Chondrocyte (in vitro differentiated cells): ENCODE data around the gene CNOT4. TPM values are rescaled to one million over a fixed set of nuclear protein-coding genes. Genes with fewer than 3 reads are reported as not detected.

ENCODE experiments used
- DNase-seq: peaks from one replicate; pipeline ENCODE4 v3.0.0; 2021; ENCODE audit warnings: mixed read lengths, low spot score
- H3K27ac Mint-ChIP-seq: one replicate; pipeline ENCODE4 v1.8.0; 2021; ENCODE audit warnings: mild to moderate bottlenecking, moderate library complexity, mixed read lengths; ENCODE audit not compliant: unreplicated experiment
- H3K27me3 Mint-ChIP-seq: 2 replicates; pipeline ENCODE4 v1.8.0; 2021; ENCODE audit warnings: low read depth, mixed read lengths
- H3K36me3 Mint-ChIP-seq: 2 replicates; pipeline ENCODE4 v1.8.0; 2021; ENCODE audit warnings: low read depth, mixed read lengths
- H3K4me1 Mint-ChIP-seq: 2 replicates; pipeline ENCODE4 v1.8.0; 2021; ENCODE audit warnings: low read depth, mild to moderate bottlenecking, mixed read lengths
- H3K4me3 Mint-ChIP-seq: one replicate; pipeline ENCODE4 v1.8.0; 2021; ENCODE audit warnings: mild to moderate bottlenecking, moderate library complexity, mixed read lengths; ENCODE audit not compliant: unreplicated experiment
- H3K9me3 Mint-ChIP-seq: 2 replicates; pipeline ENCODE4 v1.8.0; 2021; ENCODE audit warnings: low read depth, mixed read lengths
- total RNA-seq: library from RNA; stranded (reverse); gene quantifications from 3 replicates; pipeline ENCODE4 v1.2.1, GENCODE V29; 2021
- TF ChIP-seq, protein P1 (sequence below): fragments of 200-600 bp; sonication (generic); IDR thresholded peaks from 2 replicates; pipeline ENCODE4 v1.5.0; 2021; ENCODE audit warnings: antibody characterized with exemption, mild to moderate bottlenecking, moderate library complexity

The CNOT4 gene
- total RNA-seq, 1 donor from 2014 or later, result 17.8 TPM

DNA sequence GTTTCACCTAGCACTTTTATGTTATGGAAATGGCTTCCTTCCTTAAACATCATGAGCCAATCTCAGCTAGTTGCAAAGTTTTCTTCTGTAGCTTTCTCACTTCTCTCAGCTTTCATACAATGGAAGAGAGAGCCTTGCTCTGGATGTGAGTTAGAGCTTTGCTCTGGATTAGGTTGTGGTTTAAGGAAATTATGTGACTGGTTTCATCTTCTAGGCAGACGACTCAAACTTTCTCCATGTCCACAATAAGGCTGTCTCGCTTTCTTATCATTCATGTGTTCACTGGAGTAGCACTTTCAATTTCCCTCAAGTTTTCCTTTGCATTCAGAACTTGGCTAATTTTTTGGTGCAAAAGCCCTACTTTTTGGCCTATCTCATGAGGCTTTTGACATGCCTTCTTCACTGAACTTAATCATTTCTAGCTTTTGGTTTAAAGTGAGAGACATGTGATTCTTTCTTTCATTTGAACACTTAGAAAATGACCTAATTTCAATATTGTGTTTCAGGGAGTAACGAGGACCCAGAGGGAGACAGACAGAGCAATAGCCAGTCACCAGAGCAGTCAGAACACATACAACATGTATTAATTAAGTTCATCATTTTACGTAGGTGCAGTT lies 49.8 kb downstream of the CNOT4 start:
- no peak for DNase-seq
- peaks cover 3% of the 10 kb centered on the region for H3K36me3 Mint-ChIP-seq
- H3K27me3 Mint-ChIP-seq, result no peaks in the 10 kb centered on the region

DNA sequence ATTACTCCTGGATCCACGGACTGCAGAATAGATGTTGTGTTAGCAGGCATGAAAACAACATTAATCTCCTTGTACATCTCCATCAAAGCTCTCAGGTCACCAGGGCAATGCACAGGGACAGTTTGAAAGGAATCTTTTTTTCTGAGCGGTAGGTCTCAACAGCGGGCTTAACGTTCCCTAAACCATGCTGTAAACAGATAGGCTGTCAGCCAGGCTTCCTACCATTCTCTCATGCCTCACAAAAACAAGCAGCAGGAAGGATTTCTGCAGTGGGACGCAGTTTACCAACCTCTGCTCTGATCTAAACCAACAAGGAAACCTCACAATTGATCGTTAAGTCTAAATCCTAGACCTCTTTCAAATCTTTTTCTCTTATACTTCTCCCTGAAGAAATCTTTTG lies 50.8 kb downstream of the CNOT4 start:
- TF ChIP-seq, protein P1, sequence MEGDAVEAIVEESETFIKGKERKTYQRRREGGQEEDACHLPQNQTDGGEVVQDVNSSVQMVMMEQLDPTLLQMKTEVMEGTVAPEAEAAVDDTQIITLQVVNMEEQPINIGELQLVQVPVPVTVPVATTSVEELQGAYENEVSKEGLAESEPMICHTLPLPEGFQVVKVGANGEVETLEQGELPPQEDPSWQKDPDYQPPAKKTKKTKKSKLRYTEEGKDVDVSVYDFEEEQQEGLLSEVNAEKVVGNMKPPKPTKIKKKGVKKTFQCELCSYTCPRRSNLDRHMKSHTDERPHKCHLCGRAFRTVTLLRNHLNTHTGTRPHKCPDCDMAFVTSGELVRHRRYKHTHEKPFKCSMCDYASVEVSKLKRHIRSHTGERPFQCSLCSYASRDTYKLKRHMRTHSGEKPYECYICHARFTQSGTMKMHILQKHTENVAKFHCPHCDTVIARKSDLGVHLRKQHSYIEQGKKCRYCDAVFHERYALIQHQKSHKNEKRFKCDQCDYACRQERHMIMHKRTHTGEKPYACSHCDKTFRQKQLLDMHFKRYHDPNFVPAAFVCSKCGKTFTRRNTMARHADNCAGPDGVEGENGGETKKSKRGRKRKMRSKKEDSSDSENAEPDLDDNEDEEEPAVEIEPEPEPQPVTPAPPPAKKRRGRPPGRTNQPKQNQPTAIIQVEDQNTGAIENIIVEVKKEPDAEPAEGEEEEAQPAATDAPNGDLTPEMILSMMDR, result no peak
- DNase-seq, result no peak
- H3K4me1 Mint-ChIP-seq, result no peaks in the 10 kb centered on the region
- H3K27me3 Mint-ChIP-seq, result no peaks in the 10 kb centered on the region
- no peak overlapping the region for H3K4me3 Mint-ChIP-seq
- H3K36me3 Mint-ChIP-seq, result peaks cover 3% of the 10 kb centered on the region
- no peaks in the 10 kb centered on the region for H3K9me3 Mint-ChIP-seq
- H3K27ac Mint-ChIP-seq, result no peak overlapping the region

More for the DNA sequence above, 49.8 kb downstream of the CNOT4 start:
- H3K9me3 Mint-ChIP-seq, result no peaks in the 10 kb centered on the region
- H3K27ac Mint-ChIP-seq, result no peak overlapping the region
- no peak overlapping the region for H3K4me3 Mint-ChIP-seq
- TF ChIP-seq, protein P1, result no peak
- H3K4me1 Mint-ChIP-seq, result no peaks in the 10 kb centered on the region

DNA sequence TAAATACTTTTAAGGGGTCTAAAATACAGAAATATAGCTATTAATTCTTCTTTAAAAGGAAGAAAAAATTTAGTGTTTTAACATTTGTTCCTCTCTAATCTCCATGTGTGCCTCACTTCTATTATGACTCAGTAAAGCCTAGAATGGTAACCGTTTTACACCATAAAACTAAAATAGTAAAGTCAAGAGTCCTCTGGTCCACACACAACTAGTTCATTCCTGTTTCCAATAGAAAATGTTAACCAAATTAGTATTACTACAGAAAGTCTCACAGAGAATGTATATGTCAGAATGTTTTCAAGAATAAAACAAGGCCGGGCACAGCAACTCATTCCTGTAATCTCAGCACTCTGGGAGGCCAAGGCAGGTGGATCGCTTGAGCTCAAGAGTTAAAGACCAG lies 55.8 kb downstream of the CNOT4 start:
- H3K27me3 Mint-ChIP-seq, result no peaks in the 10 kb centered on the region
- no peaks in the 10 kb centered on the region for H3K36me3 Mint-ChIP-seq
- no peak for DNase-seq
- TF ChIP-seq, protein P1, result no peak
- H3K4me1 Mint-ChIP-seq, result peaks cover 11% of the 10 kb centered on the region
- H3K27ac Mint-ChIP-seq, result no peak overlapping the region
- no peak overlapping the region for H3K4me3 Mint-ChIP-seq
- H3K9me3 Mint-ChIP-seq, result no peaks in the 10 kb centered on the region

DNA sequence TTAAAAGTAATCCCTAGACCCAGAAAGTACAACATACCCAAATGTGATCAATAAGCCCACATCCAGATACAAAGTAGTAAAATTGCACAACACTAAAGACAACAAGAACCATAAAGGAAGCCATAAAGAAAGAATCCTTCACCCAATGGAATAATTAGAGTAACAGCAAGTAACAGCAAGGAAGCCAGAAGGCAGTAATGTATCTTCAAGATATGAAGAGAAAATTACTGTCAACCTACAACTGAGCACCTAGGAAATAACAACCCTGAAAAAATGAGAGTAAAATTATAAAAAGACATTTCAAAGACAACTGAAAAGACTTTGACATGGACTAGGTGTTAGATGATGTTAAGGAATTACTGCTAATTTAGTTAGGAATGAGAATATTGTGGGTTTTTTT lies 60.5 kb downstream of the CNOT4 start:
- Mint-ChIP-seq H3K36me3 (no peaks in the 10 kb centered on the region), H3K27me3 (no peaks in the 10 kb centered on the region), H3K27ac (no peak overlapping the region), H3K9me3 (no peaks in the 10 kb centered on the region), H3K4me3 (no peak overlapping the region), H3K4me1 (peaks cover 21% of the 10 kb centered on the region)
- TF ChIP-seq, protein P1, result no peak
- DNase-seq, result no peak

DNA sequence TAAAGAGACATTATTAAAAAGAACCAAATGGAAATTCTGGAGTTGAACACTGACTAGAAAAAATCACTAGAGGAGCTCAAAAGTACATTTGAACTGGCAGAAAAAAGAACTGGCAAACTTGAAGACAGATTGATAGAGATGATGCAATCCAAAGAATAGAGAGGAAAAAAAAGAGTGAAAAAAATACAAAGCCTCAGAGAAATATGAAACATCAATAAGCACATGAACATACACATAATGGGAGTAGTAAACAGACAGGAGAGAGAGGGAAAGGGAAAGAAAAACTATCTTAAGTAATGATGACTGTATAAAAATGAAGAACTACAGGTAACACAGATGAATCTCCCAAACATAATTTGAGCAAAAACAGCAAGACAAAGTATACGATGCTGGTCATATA lies 61.1 kb downstream of the CNOT4 start:
- Mint-ChIP-seq H3K4me1 (peaks cover 21% of the 10 kb centered on the region), H3K27ac (peak overlapping the region; percentile 7), H3K4me3 (no peak overlapping the region), H3K9me3 (no peaks in the 10 kb centered on the region), H3K36me3 (no peaks in the 10 kb centered on the region), H3K27me3 (no peaks in the 10 kb centered on the region)
- DNase-seq, result no peak
- TF ChIP-seq, protein P1, result no peak
